ENCODE data around the gene GPR75.

DNA sequence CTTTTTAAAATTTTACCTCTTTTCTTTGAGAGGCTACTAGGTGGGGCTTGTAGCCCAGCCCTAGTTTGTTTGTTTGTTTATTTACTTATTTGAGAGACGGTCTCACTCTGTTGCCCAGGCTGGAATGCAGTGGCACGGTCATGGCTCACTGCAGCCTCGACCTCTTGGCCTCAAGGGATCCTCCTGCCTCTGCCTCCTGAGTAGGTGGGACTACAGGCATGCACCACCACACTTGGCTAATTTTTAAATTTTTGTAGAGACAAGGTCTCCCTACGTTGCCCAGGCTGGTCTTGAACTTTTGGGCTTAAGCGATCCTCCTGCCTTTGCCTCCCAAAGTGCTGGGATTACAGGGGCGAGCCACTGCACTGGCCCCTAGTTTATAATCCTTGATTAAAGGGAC is 38.0 kb downstream of the GPR75 start:
- TF ChIP-seq, protein P1, sequence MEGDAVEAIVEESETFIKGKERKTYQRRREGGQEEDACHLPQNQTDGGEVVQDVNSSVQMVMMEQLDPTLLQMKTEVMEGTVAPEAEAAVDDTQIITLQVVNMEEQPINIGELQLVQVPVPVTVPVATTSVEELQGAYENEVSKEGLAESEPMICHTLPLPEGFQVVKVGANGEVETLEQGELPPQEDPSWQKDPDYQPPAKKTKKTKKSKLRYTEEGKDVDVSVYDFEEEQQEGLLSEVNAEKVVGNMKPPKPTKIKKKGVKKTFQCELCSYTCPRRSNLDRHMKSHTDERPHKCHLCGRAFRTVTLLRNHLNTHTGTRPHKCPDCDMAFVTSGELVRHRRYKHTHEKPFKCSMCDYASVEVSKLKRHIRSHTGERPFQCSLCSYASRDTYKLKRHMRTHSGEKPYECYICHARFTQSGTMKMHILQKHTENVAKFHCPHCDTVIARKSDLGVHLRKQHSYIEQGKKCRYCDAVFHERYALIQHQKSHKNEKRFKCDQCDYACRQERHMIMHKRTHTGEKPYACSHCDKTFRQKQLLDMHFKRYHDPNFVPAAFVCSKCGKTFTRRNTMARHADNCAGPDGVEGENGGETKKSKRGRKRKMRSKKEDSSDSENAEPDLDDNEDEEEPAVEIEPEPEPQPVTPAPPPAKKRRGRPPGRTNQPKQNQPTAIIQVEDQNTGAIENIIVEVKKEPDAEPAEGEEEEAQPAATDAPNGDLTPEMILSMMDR (IDR thresholded peaks at IDR 0.05; ENCODE audit: low read depth, low read length), result no peak
- no peak for TF ChIP-seq EZH2phosphoT487 (IDR thresholded peaks at IDR 0.05; ENCODE audit: low read depth)
